Adrenal gland (tissue), 5 donors: Measurements from ENCODE around the gene MRPL17.

Experiments used
- POLR2A ChIP-seq, 2 donors: fragments of 450-650 bp; IDR thresholded peaks; one replicate each; pipeline ENCODE4 v1.6.1; 2017; ENCODE audit warnings: antibody characterized with exemption in 2 of 2, mild to moderate bottlenecking in 2 of 2, moderate library complexity in 1 of 2
- TF ChIP-seq, protein P1 (sequence below), 6 experiments: fragments of 450-650 bp in 4 of 6; fragments of 200-600 bp in 2 of 6; sonication (generic) in 1 of 6; IDR thresholded peaks; 1 replicate in 5 of 6; 2 replicates in 1 of 6; pipeline versions ENCODE4 v1.5.1 to v1.8.0; 2016 to 2021; ENCODE audit warnings: antibody characterized with exemption in 6 of 6, mild to moderate bottlenecking in 2 of 6, moderate library complexity in 1 of 6
- donor health status: DM: no; HTN: no; CAD: no.

DNA sequence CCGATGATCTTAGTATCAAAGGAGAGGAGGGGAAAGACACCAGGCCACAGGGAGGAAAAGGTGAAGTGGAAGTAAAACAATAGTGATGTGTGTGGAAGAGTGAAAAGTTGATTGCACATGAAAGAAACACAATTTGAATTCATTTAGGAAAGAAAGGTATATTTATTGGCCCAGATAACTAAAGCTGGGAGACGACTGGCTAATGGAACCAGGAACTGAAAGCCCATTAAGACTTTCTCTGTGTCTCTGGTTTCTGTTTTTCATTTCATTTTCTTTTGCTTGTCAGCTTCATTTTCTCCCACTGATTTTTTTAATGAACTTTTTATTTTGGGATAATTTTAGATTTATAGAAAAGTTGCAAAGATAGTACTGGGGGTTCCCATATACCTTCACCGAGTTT lies 22.4 kb downstream of the MRPL17 start:
- TF ChIP-seq, protein P1, sequence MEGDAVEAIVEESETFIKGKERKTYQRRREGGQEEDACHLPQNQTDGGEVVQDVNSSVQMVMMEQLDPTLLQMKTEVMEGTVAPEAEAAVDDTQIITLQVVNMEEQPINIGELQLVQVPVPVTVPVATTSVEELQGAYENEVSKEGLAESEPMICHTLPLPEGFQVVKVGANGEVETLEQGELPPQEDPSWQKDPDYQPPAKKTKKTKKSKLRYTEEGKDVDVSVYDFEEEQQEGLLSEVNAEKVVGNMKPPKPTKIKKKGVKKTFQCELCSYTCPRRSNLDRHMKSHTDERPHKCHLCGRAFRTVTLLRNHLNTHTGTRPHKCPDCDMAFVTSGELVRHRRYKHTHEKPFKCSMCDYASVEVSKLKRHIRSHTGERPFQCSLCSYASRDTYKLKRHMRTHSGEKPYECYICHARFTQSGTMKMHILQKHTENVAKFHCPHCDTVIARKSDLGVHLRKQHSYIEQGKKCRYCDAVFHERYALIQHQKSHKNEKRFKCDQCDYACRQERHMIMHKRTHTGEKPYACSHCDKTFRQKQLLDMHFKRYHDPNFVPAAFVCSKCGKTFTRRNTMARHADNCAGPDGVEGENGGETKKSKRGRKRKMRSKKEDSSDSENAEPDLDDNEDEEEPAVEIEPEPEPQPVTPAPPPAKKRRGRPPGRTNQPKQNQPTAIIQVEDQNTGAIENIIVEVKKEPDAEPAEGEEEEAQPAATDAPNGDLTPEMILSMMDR (IDR thresholded peaks at IDR 0.05) = no peak
- no peak for TF ChIP-seq POLR2A (IDR thresholded peaks at IDR 0.05)
